SK-N-SH (cell line): Measurements from ENCODE around the gene LSM14B.

Experiments
- EZH2phosphoT487 ChIP-seq: fragments of 200-600 bp; sonication (generic); IDR thresholded peaks from 2 replicates; pipeline ENCODE4 v1.6.1; 2017; ENCODE audit warnings: low read depth, mixed run types, mild to moderate bottlenecking, antibody characterized with exemption, moderate library complexity, borderline replicate concordance
- JUND ChIP-seq: IDR thresholded peaks from 2 replicates; pipeline ENCODE4 v1.4.0; 2012
- RAD21 ChIP-seq: IDR thresholded peaks from 2 replicates; pipeline ENCODE4 v1.6.1; 2012; ENCODE audit warnings: mild to moderate bottlenecking, low read length
- REST ChIP-seq: IDR thresholded peaks from 2 replicates; pipeline ENCODE4 v1.6.1; 2012; ENCODE audit warnings: mild to moderate bottlenecking, low read depth, low read length, moderate library complexity

- TF ChIP-seq REST (no peak), EZH2phosphoT487 (no peak), RAD21 (no peak), JUND (no peak)
Measured at GRCh38 chr20:62164879-62165761, 42.8 kb downstream of the LSM14B start.
